Measurements from ENCODE around the gene UBR3.

The UBR3 gene

GRCh38 chr2:169961911-169962310 is 134.7 kb downstream of the UBR3 start:
- ATAC-seq: no peak

GRCh38 chr2:169963786-169964185 is 136.5 kb downstream of the UBR3 start:
- ATAC-seq: no peak

GRCh38 chr2:169964740-169965139 is 137.5 kb downstream of the UBR3 start:
- ATAC-seq: no peak

GRCh38 chr2:169965495-169965894 is 138.2 kb downstream of the UBR3 start:
- no peak for ATAC-seq

- ATAC-seq: no peak
Observed at GRCh38 chr2:169966454-169966853, 139.2 kb downstream of the UBR3 start.

- ATAC-seq: no peak
Observed at GRCh38 chr2:169968743-169969142, 141.5 kb downstream of the UBR3 start.

- no peak for ATAC-seq
Observed at GRCh38 chr2:169975221-169975620, 148.0 kb downstream of the UBR3 start.

- no peak for ATAC-seq
Observed at GRCh38 chr2:169976335-169976851, 149.1 kb downstream of the UBR3 start.

- no peak for ATAC-seq
Observed at GRCh38 chr2:169977530-169977929, 150.3 kb downstream of the UBR3 start.

GRCh38 chr2:169978402-169979017 is 151.3 kb downstream of the UBR3 start:
- no peak for ATAC-seq

GRCh38 chr2:169979025-169979424 is 151.8 kb downstream of the UBR3 start:
- ATAC-seq: no peak

GRCh38 chr2:169980001-169980400 is 152.7 kb downstream of the UBR3 start:
- ATAC-seq: no peak

GRCh38 chr2:169980643-169981042 is 153.4 kb downstream of the UBR3 start:
- no peak for ATAC-seq

GRCh38 chr2:169982929-169983328 is 155.7 kb downstream of the UBR3 start:
- no peak for ATAC-seq

- no peak for ATAC-seq
Observed at GRCh38 chr2:169983506-169983905, 156.3 kb downstream of the UBR3 start.

GRCh38 chr2:169984145-169984544 is 156.9 kb downstream of the UBR3 start:
- no peak for ATAC-seq

- no peak for ATAC-seq
Observed at GRCh38 chr2:169994752-169995151, 167.5 kb downstream of the UBR3 start.

GRCh38 chr2:169997140-169997887 is 170.1 kb downstream of the UBR3 start:
- no peak for ATAC-seq

- ATAC-seq: no peak
Observed at GRCh38 chr2:169999054-169999453, 171.8 kb downstream of the UBR3 start.

- ATAC-seq: no peak
Observed at GRCh38 chr2:170002096-170002495, 174.8 kb downstream of the UBR3 start.

- no peak for ATAC-seq
Observed at GRCh38 chr2:170005702-170006101, 178.4 kb downstream of the UBR3 start.

GRCh38 chr2:170006587-170007325 is 179.5 kb downstream of the UBR3 start:
- ATAC-seq: no peak

- ATAC-seq: no peak
Observed at GRCh38 chr2:170009209-170009608, 182.0 kb downstream of the UBR3 start.

GRCh38 chr2:170012773-170013172 is 185.5 kb downstream of the UBR3 start:
- ATAC-seq: no peak

Measured in activated CD4-positive, CD25-positive, alpha-beta regulatory T cell treated with anti-CD3 and anti-CD28 coated beads, Interleukin-2, amount 50 U/mL, for 24 hours (primary cell).